Cerebellar cortex (tissue), 1 donor: Measurements from ENCODE around the gene CFAP107.

Source experiments
- DNase-seq: peaks from one replicate; pipeline ENCODE4 v3.0.0-alpha.2; 2015; ENCODE audit warnings: low spot score

The CFAP107 gene

GRCh38 chr1:12741946-12742345 is 4.1 kb upstream of the CFAP107 start:
- DNase-seq, result no peak

- no peak for DNase-seq
Observed at GRCh38 chr1:12745126-12745991, 641 bp upstream of the CFAP107 start.

- DNase-seq, result no peak
Observed at GRCh38 chr1:12748778-12749355, 2.9 kb downstream of the CFAP107 start.

GRCh38 chr1:12754738-12755137 is 8.7 kb downstream of the CFAP107 start:
- DNase-seq, result no peak

GRCh38 chr1:12756273-12756672 is 10.3 kb downstream of the CFAP107 start:
- no peak for DNase-seq

- DNase-seq, result no peak
Observed at GRCh38 chr1:12756768-12757413, 10.9 kb downstream of the CFAP107 start.

- no peak for DNase-seq
Observed at GRCh38 chr1:12757836-12758235, 11.8 kb downstream of the CFAP107 start.

GRCh38 chr1:12760256-12760795 is 14.3 kb downstream of the CFAP107 start:
- no peak for DNase-seq

- no peak for DNase-seq
Observed at GRCh38 chr1:12761781-12762180, 15.8 kb downstream of the CFAP107 start.

- no peak for DNase-seq
Observed at GRCh38 chr1:12762766-12763165, 16.8 kb downstream of the CFAP107 start.

- no peak for DNase-seq
Observed at GRCh38 chr1:12763479-12763878, 17.5 kb downstream of the CFAP107 start.

- DNase-seq, result no peak
Observed at GRCh38 chr1:12764016-12764415, 18.0 kb downstream of the CFAP107 start.

- no peak for DNase-seq
Observed at GRCh38 chr1:12769031-12769430, 23.0 kb downstream of the CFAP107 start.

GRCh38 chr1:12769976-12770505 is 24.0 kb downstream of the CFAP107 start:
- no peak for DNase-seq

GRCh38 chr1:12770620-12771019 is 24.6 kb downstream of the CFAP107 start:
- no peak for DNase-seq

- DNase-seq, result no peak
Observed at GRCh38 chr1:12771186-12771585, 25.2 kb downstream of the CFAP107 start.

- no peak for DNase-seq
Observed at GRCh38 chr1:12772520-12772919, 26.5 kb downstream of the CFAP107 start.

GRCh38 chr1:12773438-12773837 is 27.4 kb downstream of the CFAP107 start, which contains the start of gene PRAMEF12:
PRAMEF12 (plus strand) TSS chr1:12773738; CDS start chr1:12774868, 1,130 bp downstream.
- DNase-seq, result no peak

GRCh38 chr1:12774801-12775345 is 28.9 kb downstream of the CFAP107 start:
- no peak for DNase-seq

GRCh38 chr1:12775443-12775842 is 29.4 kb downstream of the CFAP107 start:
- DNase-seq, result no peak

GRCh38 chr1:12776801-12777557 is 31.0 kb downstream of the CFAP107 start:
- no peak for DNase-seq
